GM12892 (cell line): ENCODE data around the gene TSPAN5.
"Not testable (repeated sequence)": the region's sequence is repeated elsewhere in the genome, so short reads cannot be mapped to it uniquely, and the experiment has no call there.

Experiments used
- POLR2A ChIP-seq: IDR thresholded peaks from 2 replicates; pipeline ENCODE4 v1.6.1; 2011; ENCODE audit warnings: low read depth, low read length, control low read depth
- TAF1 ChIP-seq: IDR thresholded peaks from 2 replicates; pipeline ENCODE4 v1.6.1; 2011; ENCODE audit warnings: low read depth, mild to moderate bottlenecking, control low read depth, low read length, borderline replicate concordance

GRCh38 chr4:98461121-98461865 lies 197.1 kb downstream of the TSPAN5 start:
- not testable (repeated sequence) for TF ChIP-seq POLR2A, TAF1
